SU-DHL-6 (cell line): ENCODE results near the gene PXK.

ENCODE experiments used
- H2AFZ ChIP-seq: fragments of 200-600 bp; sonication (generic); 2 replicates; pipeline ENCODE4 v1.6.1; 2014; ENCODE audit warnings: low read depth, mild to moderate bottlenecking, moderate library complexity, mixed read lengths, antibody characterized with exemption, low read length; ENCODE audit not compliant: severe bottlenecking
- H3F3A ChIP-seq: fragments of 200-600 bp; shearing (Covaris generic); 2 replicates; pipeline ENCODE4 v1.6.0; 2016; ENCODE audit warnings: antibody characterized with exemption, mild to moderate bottlenecking; ENCODE audit not compliant: insufficient read depth
- H3K27ac ChIP-seq: fragments of 200-600 bp; sonication (generic); 2 replicates; pipeline ENCODE4 v1.5.1; 2016; ENCODE audit warnings: low read depth, mild to moderate bottlenecking, low read length, moderate library complexity, mixed read lengths
- H3K27me3 ChIP-seq: fragments of 200-600 bp; sonication (generic), shearing (Covaris generic); 2 replicates; pipeline ENCODE4 v1.6.0; 2014; ENCODE audit warnings: mild to moderate bottlenecking, low read length
- H3K36me3 ChIP-seq: fragments of 200-600 bp; sonication (generic); 2 replicates; pipeline ENCODE4 v1.6.1; 2014; ENCODE audit warnings: mild to moderate bottlenecking, low read length, mixed read lengths
- H3K4me2 ChIP-seq: fragments of 300-600, 200-600 bp; shearing (Covaris generic), sonication (generic); 2 replicates; pipeline ENCODE4 v1.6.0; 2014; ENCODE audit warnings: low read length, low read depth, mild to moderate bottlenecking; ENCODE audit not compliant: poor library complexity, severe bottlenecking
- H3K4me3 ChIP-seq: fragments of 200-600 bp; sonication (generic); 2 replicates; pipeline ENCODE4 v1.5.1; 2014; ENCODE audit warnings: antibody characterized with exemption, low read length, mild to moderate bottlenecking, mixed read lengths; ENCODE audit not compliant: insufficient read depth, poor library complexity, severe bottlenecking
- H3K79me2 ChIP-seq: fragments of 200-600 bp; sonication (generic); 2 replicates; pipeline ENCODE4 v1.6.1; 2014; ENCODE audit warnings: mild to moderate bottlenecking, low read length, moderate library complexity; ENCODE audit not compliant: insufficient read depth
- H3K9ac ChIP-seq: fragments of 200-600 bp; sonication (generic); 2 replicates; pipeline ENCODE4 v1.7.0; 2014; ENCODE audit warnings: mild to moderate bottlenecking, low read length
- H3K9me2 ChIP-seq: fragments of 200-600 bp; sonication (generic); replicated peaks from 2 replicates; pipeline ENCODE4 v1.6.1; 2014; ENCODE audit warnings: low read length; ENCODE audit not compliant: insufficient read depth
- H3K9me3 ChIP-seq: fragments of 200-600 bp; sonication (generic); 2 replicates; pipeline ENCODE4 v1.6.1; 2014; ENCODE audit warnings: low read length, mixed read lengths; ENCODE audit not compliant: insufficient read depth
- H4K20me1 ChIP-seq: fragments of 200-600 bp; sonication (generic); 2 replicates; pipeline ENCODE4 v1.6.1; 2014; ENCODE audit warnings: low read depth, mild to moderate bottlenecking, antibody characterized with exemption, low read length, moderate library complexity, mixed read lengths
- EZH2phosphoT487 ChIP-seq: fragments of 200-600 bp; sonication (generic), shearing (Covaris generic); conservative IDR thresholded peaks from 2 replicates; pipeline ENCODE4 v1.6.1; 2018; ENCODE audit warnings: mild to moderate bottlenecking, antibody characterized with exemption, low read length, moderate library complexity, mixed read lengths
- TF ChIP-seq, protein P1 (sequence below): fragments of 200-600 bp; sonication (generic); IDR thresholded peaks from one replicate; pipeline ENCODE4 v1.5.1; 2017; ENCODE audit warnings: antibody characterized with exemption, mild to moderate bottlenecking, low read length, moderate library complexity; ENCODE audit not compliant: insufficient read depth, poor library complexity, severe bottlenecking

PXK gene

DNA sequence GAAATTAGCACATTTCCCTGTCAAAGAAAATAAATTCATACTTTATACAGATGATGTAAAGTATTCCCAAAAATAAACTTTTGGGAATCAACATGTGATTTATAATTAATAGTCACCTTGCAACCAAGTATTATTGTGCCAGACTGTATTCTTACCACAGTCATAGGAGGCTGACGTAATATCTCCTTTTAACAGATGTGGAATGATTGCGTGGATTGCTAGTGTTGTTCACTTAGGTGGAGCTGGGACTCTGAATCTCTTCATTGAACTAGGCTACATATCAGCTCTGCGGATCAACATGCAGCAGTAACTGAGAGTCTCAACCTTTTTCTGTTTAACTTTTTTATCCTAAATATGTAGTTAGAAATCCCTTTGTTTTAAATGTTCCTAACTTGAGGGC lies 37.2 kb downstream of the PXK start:
- Histone ChIP-seq H2AFZ (no peak overlapping the region), H3K79me2 (peaks cover 69% of the 10 kb centered on the region), H3K9ac (no peak overlapping the region), H3K27ac (no peak overlapping the region), H3F3A (no peaks in the 10 kb centered on the region), H3K9me2 (no peaks in the 10 kb centered on the region), H3K4me3 (no peak overlapping the region), H3K4me2 (no peak overlapping the region), H4K20me1 (peaks cover 12% of the 10 kb centered on the region; the same call in 1 of the 2 replicates), H3K9me3 (no peaks in the 10 kb centered on the region), H3K27me3 (no peaks in the 10 kb centered on the region), H3K36me3 (peaks cover 5% of the 10 kb centered on the region; the same call in 1 of the 2 replicates)
- no peak for TF ChIP-seq EZH2phosphoT487
- TF ChIP-seq, protein P1, sequence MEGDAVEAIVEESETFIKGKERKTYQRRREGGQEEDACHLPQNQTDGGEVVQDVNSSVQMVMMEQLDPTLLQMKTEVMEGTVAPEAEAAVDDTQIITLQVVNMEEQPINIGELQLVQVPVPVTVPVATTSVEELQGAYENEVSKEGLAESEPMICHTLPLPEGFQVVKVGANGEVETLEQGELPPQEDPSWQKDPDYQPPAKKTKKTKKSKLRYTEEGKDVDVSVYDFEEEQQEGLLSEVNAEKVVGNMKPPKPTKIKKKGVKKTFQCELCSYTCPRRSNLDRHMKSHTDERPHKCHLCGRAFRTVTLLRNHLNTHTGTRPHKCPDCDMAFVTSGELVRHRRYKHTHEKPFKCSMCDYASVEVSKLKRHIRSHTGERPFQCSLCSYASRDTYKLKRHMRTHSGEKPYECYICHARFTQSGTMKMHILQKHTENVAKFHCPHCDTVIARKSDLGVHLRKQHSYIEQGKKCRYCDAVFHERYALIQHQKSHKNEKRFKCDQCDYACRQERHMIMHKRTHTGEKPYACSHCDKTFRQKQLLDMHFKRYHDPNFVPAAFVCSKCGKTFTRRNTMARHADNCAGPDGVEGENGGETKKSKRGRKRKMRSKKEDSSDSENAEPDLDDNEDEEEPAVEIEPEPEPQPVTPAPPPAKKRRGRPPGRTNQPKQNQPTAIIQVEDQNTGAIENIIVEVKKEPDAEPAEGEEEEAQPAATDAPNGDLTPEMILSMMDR: no peak

DNA sequence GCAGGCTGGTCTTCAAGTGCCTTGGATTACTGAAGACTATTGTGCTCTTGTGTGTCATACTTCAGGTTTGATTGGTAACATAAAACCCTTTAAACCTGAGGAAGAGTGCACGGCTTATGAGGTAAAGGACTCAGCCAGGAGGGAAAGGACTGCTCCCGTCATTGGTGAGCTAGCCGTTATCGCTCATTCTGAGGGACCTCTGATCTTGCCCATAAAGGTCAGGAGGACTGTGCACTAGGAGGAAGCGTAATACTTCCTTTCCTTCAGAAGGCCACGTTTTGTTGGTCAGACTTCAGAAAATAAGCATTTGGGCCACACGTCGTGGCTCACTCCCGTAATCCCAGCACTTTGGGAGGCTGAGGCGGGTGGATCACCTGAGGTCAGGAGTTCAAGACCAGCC lies 37.7 kb downstream of the PXK start:
- H3K9me2 ChIP-seq: no peaks in the 10 kb centered on the region
- H3K27me3 ChIP-seq: no peaks in the 10 kb centered on the region
- H4K20me1 ChIP-seq: peaks cover 9% of the 10 kb centered on the region; the same call in 1 of the 2 replicates
- H3K79me2 ChIP-seq: peaks cover 69% of the 10 kb centered on the region
- H3K4me2 ChIP-seq: no peak overlapping the region
- TF ChIP-seq EZH2phosphoT487: no peak
- TF ChIP-seq, protein P1: no peak
- no peak overlapping the region for H3K27ac ChIP-seq
- no peak overlapping the region for H2AFZ ChIP-seq
- H3K9ac ChIP-seq: no peak overlapping the region
- no peak overlapping the region for H3K4me3 ChIP-seq
- no peaks in the 10 kb centered on the region for H3K9me3 ChIP-seq
- H3F3A ChIP-seq: no peaks in the 10 kb centered on the region; the same call in 1 of the 2 replicates
- peaks cover 5% of the 10 kb centered on the region; the same call in 1 of the 2 replicates for H3K36me3 ChIP-seq

DNA sequence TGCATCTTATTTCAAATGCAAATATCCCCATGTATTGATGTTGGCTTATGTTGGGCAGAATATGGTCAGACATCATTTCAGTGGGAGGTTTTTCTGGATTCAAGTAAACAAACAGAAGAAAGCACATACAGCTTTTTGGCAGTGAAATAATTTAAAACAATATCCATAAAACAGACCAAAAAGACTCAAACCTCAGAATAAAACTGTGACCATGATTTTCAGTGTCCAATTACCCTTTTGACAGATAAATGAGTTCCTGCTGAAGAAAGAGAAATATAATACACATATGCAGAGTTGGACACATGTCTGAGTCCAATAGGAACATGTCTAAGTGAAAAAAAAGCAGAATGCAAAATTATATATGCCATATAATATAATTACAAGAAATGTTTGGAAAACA lies 39.1 kb downstream of the PXK start:
- no peaks in the 10 kb centered on the region for H3K27me3 ChIP-seq
- H3K79me2 ChIP-seq: peaks cover 60% of the 10 kb centered on the region
- no peak overlapping the region for H3K4me3 ChIP-seq
- no peaks in the 10 kb centered on the region for H3K9me3 ChIP-seq
- no peaks in the 10 kb centered on the region; the same call in 1 of the 2 replicates for H4K20me1 ChIP-seq
- no peak overlapping the region for H3K9ac ChIP-seq
- H3F3A ChIP-seq: peaks cover under 1% of the 10 kb centered on the region; the same call in 1 of the 2 replicates
- no peaks in the 10 kb centered on the region for H3K9me2 ChIP-seq
- no peak overlapping the region for H3K4me2 ChIP-seq
- no peak overlapping the region for H2AFZ ChIP-seq
- peaks cover 5% of the 10 kb centered on the region; the same call in 1 of the 2 replicates for H3K36me3 ChIP-seq
- H3K27ac ChIP-seq: no peak overlapping the region
- TF ChIP-seq, protein P1: no peak
- TF ChIP-seq EZH2phosphoT487: no peak
